GM18519 (cell line): ENCODE data around the gene SAP25.
"Not testable (repeated sequence)": the region's sequence is repeated elsewhere in the genome, so short reads cannot be mapped to it uniquely, and the experiment has no call there.

Experiments
- ATAC-seq: cut with Tn5 transposase; IDR thresholded peaks from one replicate; pipeline ENCODE4 v1.9.1; 2021; ENCODE audit warnings: mild to moderate bottlenecking, moderate library complexity; ENCODE audit not compliant: unreplicated experiment, low FRiP score

The SAP25 gene

GRCh38 chr7:100577103-100577502 is 3.4 kb upstream of the SAP25 start:
- no peak for ATAC-seq

GRCh38 chr7:100576384-100576993 is 2.8 kb upstream of the SAP25 start:
- ATAC-seq: no peak

GRCh38 chr7:100575746-100576383 is 2.2 kb upstream of the SAP25 start:
- no peak for ATAC-seq

- ATAC-seq: no peak
Observed at GRCh38 chr7:100575206-100575631, 1.5 kb upstream of the SAP25 start.

GRCh38 chr7:100574362-100575205 is 884 bp upstream of the SAP25 start:
- ATAC-seq: no peak

DNA sequence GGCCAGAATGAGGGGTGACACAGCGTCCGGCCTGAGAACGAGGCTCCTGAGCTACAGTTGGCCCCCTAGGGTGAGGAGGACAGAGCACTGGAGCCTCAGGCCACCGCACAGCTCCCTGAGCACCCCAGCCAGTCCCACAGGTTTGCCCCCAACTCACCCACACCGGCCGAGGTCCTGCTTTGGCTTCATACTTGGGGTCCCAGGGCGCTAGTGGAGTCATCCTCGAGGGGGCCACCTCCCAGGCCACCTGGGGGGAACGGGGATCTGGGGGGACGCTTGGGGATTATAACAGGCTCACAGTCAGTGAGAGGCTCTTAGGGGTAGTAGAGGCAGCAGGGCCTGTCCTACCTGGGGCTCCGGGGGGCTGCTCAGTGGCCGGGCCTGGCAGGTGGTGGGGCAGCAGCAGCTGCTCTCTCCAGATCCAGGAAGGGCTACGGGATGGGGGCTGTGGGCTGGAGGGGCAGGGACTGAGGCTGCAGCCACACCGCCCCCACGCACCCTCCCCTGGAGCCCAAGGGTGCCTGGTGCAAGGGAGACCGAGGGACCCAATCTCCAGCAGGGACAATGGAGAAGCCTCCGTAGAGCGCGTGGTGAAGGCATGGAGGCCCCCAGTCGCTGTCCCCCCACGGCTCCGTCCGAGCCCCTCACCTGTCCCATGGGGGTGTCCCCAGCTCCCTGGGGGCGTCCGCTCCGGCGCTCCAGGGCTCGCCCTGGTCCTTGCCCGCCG is 588 bp downstream of the SAP25 start:
- ATAC-seq: no peak

- ATAC-seq: no peak
Observed at GRCh38 chr7:100572281-100572948, 1.3 kb downstream of the SAP25 start.

DNA sequence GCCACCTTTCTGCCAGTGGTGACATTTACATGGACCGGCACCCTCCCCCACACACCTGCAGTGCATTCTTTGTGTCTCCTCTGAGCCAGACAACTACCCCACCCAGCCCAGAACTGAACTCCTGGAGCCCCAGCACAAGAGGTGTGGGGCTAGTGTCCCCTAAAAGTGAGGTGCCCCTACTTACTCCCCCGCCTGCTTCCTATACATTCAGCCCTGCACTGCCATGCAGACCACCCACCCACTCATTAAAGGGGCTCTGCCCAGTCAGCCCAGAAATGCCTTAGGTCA is 1.9 kb downstream of the SAP25 start:
- no peak for ATAC-seq

DNA sequence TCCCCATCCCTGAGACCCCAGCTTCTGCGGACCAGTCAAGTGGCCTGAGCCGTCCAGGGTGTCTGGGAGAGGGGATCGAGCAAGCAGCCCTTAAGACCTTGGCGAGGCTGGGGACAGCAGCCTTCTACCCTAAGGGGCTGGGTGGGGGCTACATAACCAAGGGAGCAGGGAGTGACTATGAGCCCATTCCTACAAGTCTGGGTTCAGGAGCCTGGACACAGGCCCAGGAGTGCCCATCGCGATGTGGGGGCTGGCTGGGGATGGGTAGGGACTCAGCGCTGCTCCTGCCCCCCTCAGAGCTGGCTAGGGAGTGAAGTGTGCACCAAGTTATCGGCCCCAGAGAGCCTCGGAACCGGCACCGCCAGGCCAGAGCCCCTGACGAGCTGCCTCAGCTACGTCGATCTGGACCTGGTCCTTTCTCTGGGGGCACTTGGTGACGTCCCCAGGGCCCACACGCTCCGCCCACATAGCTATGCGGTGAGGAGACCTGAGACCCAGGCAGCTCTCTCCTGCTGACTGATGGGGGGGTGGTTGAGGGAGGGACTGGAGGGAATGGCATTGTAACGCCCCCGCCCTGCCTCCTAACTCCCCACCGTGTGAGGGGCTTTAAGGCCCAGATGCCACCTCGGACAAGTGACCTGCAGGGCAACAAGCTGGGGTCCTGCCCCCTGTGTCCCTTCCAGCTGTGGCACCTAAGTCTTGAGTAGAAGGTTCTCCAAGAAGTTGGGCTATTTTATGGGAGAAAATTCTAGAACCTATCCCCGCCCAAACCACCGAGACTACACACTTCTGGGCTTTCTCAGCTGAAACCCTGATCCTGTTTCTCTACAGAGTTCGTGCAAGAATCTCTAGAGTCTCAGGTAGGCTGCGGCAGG is 2.5 kb downstream of the SAP25 start:
- no peak for ATAC-seq

DNA sequence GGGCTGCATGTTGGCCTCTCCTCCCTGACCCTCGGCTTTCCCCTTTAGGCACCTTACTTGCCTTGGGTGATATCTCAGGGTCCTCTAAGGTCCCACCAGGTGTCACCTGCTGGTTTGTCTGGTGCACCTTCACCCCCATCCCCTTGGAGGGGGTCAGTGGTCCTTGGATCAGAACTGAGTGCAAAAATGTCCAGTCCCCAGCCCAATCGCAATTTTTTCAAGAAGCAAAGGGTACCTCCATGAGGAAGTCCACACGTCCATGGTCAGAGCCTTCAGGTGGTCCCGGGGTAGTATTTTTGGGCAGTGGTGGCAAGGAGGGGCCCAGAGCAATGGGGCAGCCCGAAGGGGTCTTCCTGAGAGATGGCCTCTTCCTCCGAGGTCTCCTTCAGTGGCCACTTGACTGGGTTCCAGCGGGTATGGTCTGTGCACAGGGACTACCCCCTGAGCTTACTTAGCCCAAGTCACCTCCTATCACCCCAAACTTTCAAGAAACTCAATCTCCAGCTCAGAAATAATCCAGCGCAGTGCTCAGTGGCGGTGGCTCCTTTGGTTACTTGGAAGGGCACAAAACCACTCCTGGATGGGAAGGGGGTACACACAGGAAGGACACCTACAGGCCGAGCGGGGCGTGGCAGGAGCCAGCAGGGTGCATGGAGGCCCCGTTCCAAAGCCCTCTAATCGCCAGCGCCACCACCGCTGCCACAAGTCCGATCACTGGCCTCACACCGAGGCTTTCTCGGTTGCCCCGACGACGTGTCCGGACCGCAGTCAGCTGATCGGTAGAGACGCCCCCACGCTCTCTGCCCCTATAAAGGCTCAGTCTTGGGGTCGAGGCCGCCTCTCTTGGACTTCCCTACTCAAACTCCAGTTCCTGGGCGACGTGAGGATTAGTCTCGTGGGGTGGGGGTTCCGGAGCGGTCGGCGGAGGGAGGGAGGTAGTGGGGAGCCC is 4.5 kb downstream of the SAP25 start:
- ATAC-seq: no peak

GRCh38 chr7:100568176-100568895 is 5.4 kb downstream of the SAP25 start:
- no peak for ATAC-seq

GRCh38 chr7:100567751-100568175 is 5.9 kb downstream of the SAP25 start:
- ATAC-seq: no peak

DNA sequence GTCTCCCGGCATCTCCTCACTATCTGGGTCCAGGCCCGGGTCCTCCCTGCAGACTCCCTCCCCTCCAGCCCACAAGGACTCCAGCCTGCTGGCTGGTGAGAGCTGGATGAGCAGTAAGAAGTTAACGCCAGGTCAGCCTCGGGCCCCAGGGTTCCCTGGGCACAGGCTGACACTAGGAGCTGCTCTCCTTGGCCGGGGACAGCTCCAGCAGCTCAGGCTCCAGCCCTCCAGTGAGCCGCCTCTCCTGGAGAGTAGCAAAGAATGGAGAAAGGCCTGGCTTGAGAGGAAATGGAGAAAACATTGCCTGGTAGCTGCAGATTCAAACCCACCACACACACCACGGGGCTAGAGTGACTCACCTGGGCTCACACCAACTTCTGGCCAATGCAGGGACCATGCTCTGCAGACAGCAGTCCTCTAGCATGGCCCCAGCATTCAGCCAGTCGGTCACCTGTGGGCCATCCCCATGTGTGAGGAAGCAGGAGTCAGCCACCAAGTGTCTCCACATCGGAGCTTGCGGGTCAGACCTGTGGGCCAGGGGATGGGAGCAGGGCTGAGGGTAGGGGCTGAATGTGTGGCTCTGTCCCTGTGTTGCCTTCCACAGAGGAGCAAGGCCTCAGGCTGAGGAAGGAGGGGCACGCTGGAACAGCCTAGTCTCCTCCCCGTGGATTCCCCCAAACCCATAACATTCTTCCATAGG is 6.5 kb downstream of the SAP25 start:
- ATAC-seq: no peak

GRCh38 chr7:100566018-100566531 is 7.6 kb downstream of the SAP25 start:
- ATAC-seq: no peak

DNA sequence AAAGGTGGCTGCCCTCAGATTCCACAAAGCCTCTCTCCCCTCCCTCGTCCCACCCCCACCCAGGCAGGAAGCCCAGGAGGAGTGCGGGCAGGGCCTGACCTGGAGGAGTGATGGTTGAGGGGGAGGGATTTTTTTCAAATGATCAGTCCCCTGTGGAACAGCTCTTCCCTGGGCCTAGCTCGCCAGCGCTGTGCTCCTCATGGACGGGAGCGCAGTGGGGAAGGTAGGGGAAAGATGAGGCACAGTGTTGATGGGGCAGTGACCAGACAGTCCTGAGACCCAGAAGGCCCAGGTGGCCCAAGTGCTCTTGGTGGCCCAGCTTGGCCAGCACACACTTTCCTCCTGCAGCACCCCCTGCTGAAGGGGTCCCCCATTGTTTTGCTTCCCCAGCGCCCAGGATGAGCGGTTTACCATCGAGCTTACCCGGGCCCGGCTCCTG is 8.5 kb downstream of the SAP25 start:
- ATAC-seq: no peak

GRCh38 chr7:100564405-100564804 is 9.3 kb downstream of the SAP25 start:
- ATAC-seq: not testable (repeated sequence)

DNA sequence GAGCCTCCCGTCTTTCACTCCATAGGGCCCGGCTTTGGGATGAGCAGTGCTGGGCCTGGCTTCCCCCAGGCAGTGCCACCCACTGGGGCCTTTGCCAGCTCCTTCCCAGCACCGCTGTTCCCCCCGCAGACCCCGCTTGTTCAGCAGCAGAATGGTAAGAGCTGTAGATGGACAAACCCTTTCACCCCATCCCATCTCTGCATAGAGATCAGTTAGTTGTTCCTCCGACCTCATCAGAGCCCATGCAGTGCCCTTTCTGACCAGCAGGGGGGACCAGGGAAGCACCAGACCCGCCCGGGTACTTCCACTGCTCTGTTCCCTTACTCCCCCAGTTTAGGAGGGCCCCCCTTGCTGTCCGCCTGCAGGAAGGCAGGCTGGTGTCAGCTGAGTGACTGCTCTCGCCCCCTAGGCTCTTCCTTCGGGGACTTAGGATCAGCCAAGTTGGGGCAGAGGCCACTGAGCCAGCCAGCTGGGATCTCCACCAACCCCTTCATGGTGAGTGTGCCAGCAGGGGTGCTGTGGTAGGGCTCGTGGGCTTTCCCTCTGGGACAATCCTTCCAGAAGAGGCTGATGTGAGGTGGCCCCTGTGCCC is 9.8 kb downstream of the SAP25 start:
- no peak for ATAC-seq
